CD4-positive, alpha-beta memory T cell (primary cell): ENCODE data around the gene IL17RE. TPM values are rescaled to one million over a fixed set of nuclear protein-coding genes. Genes with fewer than 3 reads are reported as not detected.

Experiments used
- CTCF ChIA-PET: fragments of 350-600 bp; sonication (Branson Sonifier 250); formaldehyde crosslinking; loops from one replicate; lab custom pipeline; 2021; ENCODE audit warnings: inconsistent platforms; ENCODE audit not compliant: partially characterized antibody; lab: Charles Lee
- POLR2A ChIA-PET: fragments of 350-600 bp; sonication (Branson Sonifier 250); formaldehyde crosslinking; loops from one replicate; lab custom pipeline; 2021; ENCODE audit not compliant: partially characterized antibody; lab: Charles Lee
- DNase-seq, 5 donors: peaks; one replicate each; pipeline versions ENCODE4 v3.0.0 to v3.0.0-alpha.2; 2020 to 2022; ENCODE audit warnings: mixed read lengths in 1 of 5
- H3K27ac ChIP-seq: one replicate; pipeline ENCODE4 v1.7.0; 2013; ENCODE audit warnings: low read depth, low read length
- H3K27me3 ChIP-seq: 2 replicates; pipeline ENCODE4 v1.7.0; 2013; ENCODE audit warnings: mild to moderate bottlenecking, low read length, moderate library complexity; ENCODE audit not compliant: insufficient read depth
- H3K36me3 ChIP-seq: 2 replicates; pipeline ENCODE4 v1.7.0; 2013; ENCODE audit warnings: mild to moderate bottlenecking, low read length, moderate library complexity; ENCODE audit not compliant: insufficient read depth
- H3K4me1 ChIP-seq: 2 replicates; pipeline ENCODE4 v1.7.0; 2013; ENCODE audit warnings: mild to moderate bottlenecking, low read length, moderate library complexity; ENCODE audit not compliant: insufficient read depth
- H3K4me3 ChIP-seq, 2 donors: one replicate each; pipeline ENCODE4 v1.7.0; 2013; ENCODE audit warnings: low read length in 2 of 2, mild to moderate bottlenecking in 1 of 2
- H3K9me3 ChIP-seq, 2 donors: one replicate each; pipeline ENCODE4 v1.7.0; 2013; ENCODE audit warnings: low read length in 2 of 2, control low read depth in 1 of 2; ENCODE audit not compliant: control insufficient read depth in 1 of 2
- H3K27ac Mint-ChIP-seq, 7 donors: one replicate each; pipeline ENCODE4 v1.8.0; 2020 to 2021; ENCODE audit warnings: mixed read lengths in 7 of 7, mild to moderate bottlenecking in 6 of 7, inconsistent platforms in 3 of 7, moderate library complexity in 3 of 7
- H3K27me3 Mint-ChIP-seq, 2 donors: one replicate each; pipeline ENCODE4 v1.8.0; 2020 to 2021; ENCODE audit warnings: mixed read lengths in 2 of 2
- H3K36me3 Mint-ChIP-seq, 2 donors: one replicate each; pipeline ENCODE4 v1.8.0; 2020 to 2021; ENCODE audit warnings: mixed read lengths in 2 of 2, inconsistent platforms in 1 of 2, mild to moderate bottlenecking in 1 of 2
- H3K4me1 Mint-ChIP-seq, 4 donors: one replicate each; pipeline ENCODE4 v1.8.0; 2020 to 2021; ENCODE audit warnings: mixed read lengths in 4 of 4, mild to moderate bottlenecking in 1 of 4
- H3K4me3 Mint-ChIP-seq, 8 donors: one replicate each; pipeline ENCODE4 v1.8.0; 2020 to 2021; ENCODE audit warnings: mixed read lengths in 8 of 8, mild to moderate bottlenecking in 7 of 8, moderate library complexity in 6 of 8, inconsistent platforms in 3 of 8
- H3K9me3 Mint-ChIP-seq, 8 donors: one replicate each; pipeline ENCODE4 v1.8.0; 2020 to 2021; ENCODE audit warnings: mixed read lengths in 8 of 8, mild to moderate bottlenecking in 5 of 8, inconsistent platforms in 3 of 8, moderate library complexity in 1 of 8
- intact Hi-C: fragments of 100-400 bp; cut with micrococcal nuclease; formaldehyde crosslinking; loops from one replicate; pipeline ENCODE4 v1.15.1; 2023
- polyA plus RNA-seq, 2 donors: library from polyadenylated mRNA; unstranded; fragments of 300-500 nt; fragmentation: Illumina TruSeq; gene quantifications; one replicate each; pipeline ENCODE4 v1.2.3, GENCODE V29; 2021
- total RNA-seq, 2 experiments: library from RNA; stranded (reverse); gene quantifications; one replicate each; pipeline ENCODE4 v1.2.3, GENCODE V29; 2021

IL17RE gene
- total and polyA plus RNA-seq, 4 experiments from 2014 or later = 0.65 to 2.4 (median 1.6) TPM

DNA sequence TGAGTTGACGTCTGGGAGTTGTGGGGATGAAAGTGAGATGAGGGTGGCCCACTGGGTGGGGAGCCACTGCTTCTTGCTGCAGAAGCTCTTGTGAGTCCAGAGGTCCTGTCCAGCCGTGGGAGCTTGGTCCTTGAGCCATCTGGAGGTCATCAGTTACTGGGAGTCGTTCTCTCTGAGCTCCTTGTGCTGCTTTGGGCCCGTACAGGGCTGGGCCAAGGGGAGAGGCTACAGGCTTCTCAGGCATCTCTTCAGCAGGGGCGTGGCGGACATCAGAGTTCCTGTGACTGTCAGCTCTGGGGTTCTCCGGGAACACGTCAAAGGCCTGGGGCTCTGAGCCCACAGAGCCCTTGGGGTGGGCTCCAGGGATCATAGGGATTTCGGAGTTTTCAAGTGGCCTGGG, 47.0 kb downstream of the IL17RE start:
- peaks cover 11% of the 10 kb centered on the region for H3K4me1 ChIP-seq
- H3K4me3 ChIP-seq = no peak overlapping the region
- ChIA-PET POLR2A (interaction anchor here (1.2 to 7.7 kb wide), 3 partner anchors 17 to 59 kb away, joined by 3 to 225 read pairs (median 13); partner anchors contain the start of genes CRELD1 and JAGN1), CTCF (interaction anchor here (0.9 to 1.6 kb wide), 3 partner anchors 14 to 17 kb away, joined by 3 to 6 read pairs (median 4); no protein-coding TSS in a partner anchor)
- H3K27ac Mint-ChIP-seq = peak overlapping the region in 1 of 7 donors; percentile 24
- H3K36me3 Mint-ChIP-seq = peaks cover 0 to 9% of the 10 kb centered on the region in 2 donors
- peaks cover 6 to 39% (median 13%) of the 10 kb centered on the region in 4 donors for H3K4me1 Mint-ChIP-seq
- intact Hi-C loops = no loop called here
- no peak overlapping the region for H3K4me3 Mint-ChIP-seq
- H3K27me3 ChIP-seq = no peaks in the 10 kb centered on the region
- no peaks in the 10 kb centered on the region for H3K27me3 Mint-ChIP-seq
- no peaks in the 10 kb centered on the region for H3K9me3 ChIP-seq
- H3K36me3 ChIP-seq = no peaks in the 10 kb centered on the region
- H3K27ac ChIP-seq = no peak overlapping the region
- DNase-seq = no peak
- no peaks in the 10 kb centered on the region for H3K9me3 Mint-ChIP-seq

DNA sequence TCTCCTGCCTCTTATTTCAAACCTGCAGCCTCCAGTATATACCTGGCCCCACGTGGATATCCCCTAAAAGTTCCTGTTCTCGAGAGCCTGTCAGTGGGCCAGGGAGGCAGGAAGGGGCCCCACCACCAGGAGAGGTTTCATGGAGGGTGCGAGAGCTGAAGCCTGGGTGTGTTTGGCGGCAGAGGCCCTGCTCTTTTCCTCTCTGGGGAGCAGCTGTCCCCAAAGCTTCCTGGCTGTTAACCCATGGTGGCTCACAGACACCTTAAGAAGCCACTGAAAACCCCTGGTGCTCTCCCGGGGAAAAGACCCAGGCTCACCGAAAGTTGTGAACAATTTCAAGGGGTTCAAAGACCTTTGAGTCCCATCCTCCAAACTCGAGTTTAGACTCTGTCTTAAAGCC, 48.5 kb downstream of the IL17RE start:
- Histone ChIP-seq H3K27me3 (no peaks in the 10 kb centered on the region), H3K4me3 (peak overlapping the region; percentile 68 to 72), H3K27ac (peak overlapping the region; percentile 50), H3K36me3 (no peaks in the 10 kb centered on the region), H3K4me1 (peaks cover 11% of the 10 kb centered on the region), H3K9me3 (no peaks in the 10 kb centered on the region)
- ChIA-PET CTCF (interaction anchor here (1.0 to 5.9 kb wide), 2 partner anchors 17 to 30 kb away, joined by 3 to 29 read pairs; partner anchors contain the start of gene CRELD1), POLR2A (interaction anchor here (1.0 to 7.7 kb wide), 7 partner anchors 18 to 370 kb away, joined by 4 to 225 read pairs (median 8); partner anchors contain the start of genes ARPC4, CRELD1, EMC3 and JAGN1)
- peaks cover 6 to 30% (median 13%) of the 10 kb centered on the region in 4 donors for H3K4me1 Mint-ChIP-seq
- H3K36me3 Mint-ChIP-seq = peaks cover 0 to 7% of the 10 kb centered on the region in 2 donors
- intact Hi-C loops = no loop called here
- no peak for DNase-seq
- no peaks in the 10 kb centered on the region for H3K27me3 Mint-ChIP-seq
- H3K27ac Mint-ChIP-seq = peak overlapping the region in 5 of 7 donors; percentile 6 to 72 (median 67)
- no peaks in the 10 kb centered on the region for H3K9me3 Mint-ChIP-seq
- peak overlapping the region; percentile 83 to 91 (median 88) for H3K4me3 Mint-ChIP-seq

DNA sequence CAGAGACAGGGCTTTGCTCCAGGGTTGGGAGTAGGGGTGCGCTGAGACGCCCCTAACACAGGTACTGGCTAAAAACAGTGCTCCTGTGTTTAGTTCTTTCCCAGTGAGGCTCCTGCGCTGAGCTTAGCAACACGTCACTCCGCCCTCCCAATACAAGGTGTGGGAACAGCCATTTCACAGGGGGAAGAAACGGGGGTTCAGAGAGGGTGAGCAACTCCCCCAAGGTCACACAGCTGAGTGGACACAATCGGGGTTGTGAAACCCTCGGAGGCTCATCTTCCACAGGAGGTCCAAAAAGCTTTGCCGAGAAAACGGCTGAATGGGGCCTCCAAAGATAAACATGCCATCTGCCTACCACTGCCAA, 48.9 kb downstream of the IL17RE start:
- peak overlapping the region; percentile 68 to 72 for H3K4me3 ChIP-seq
- ChIA-PET CTCF (interaction anchor here (1.0 to 5.9 kb wide), 2 partner anchors 18 to 30 kb away, joined by 3 to 29 read pairs; partner anchors contain the start of gene CRELD1), POLR2A (interaction anchor here (0.9 to 7.7 kb wide), 10 partner anchors 19 to 370 kb away, joined by 3 to 225 read pairs (median 6); partner anchors contain the start of genes ARPC4, CRELD1, EMC3 and JAGN1)
- H3K4me3 Mint-ChIP-seq = peak overlapping the region; percentile 83 to 91 (median 88)
- no peak for DNase-seq
- no peaks in the 10 kb centered on the region for H3K9me3 ChIP-seq
- H3K27me3 ChIP-seq = no peaks in the 10 kb centered on the region
- no peaks in the 10 kb centered on the region for H3K36me3 ChIP-seq
- peaks cover 11% of the 10 kb centered on the region for H3K4me1 ChIP-seq
- H3K27ac Mint-ChIP-seq = peak overlapping the region in 4 of 7 donors; percentile 28 to 72 (median 68)
- intact Hi-C loops = no loop called here
- no peaks in the 10 kb centered on the region for H3K27me3 Mint-ChIP-seq
- peak overlapping the region; percentile 50 for H3K27ac ChIP-seq
- H3K36me3 Mint-ChIP-seq = peaks cover 0 to 6% of the 10 kb centered on the region in 2 donors
- H3K4me1 Mint-ChIP-seq = peaks cover 6 to 28% (median 13%) of the 10 kb centered on the region in 4 donors
- H3K9me3 Mint-ChIP-seq = no peaks in the 10 kb centered on the region

- intact Hi-C loops = loop anchor here (1.0 kb wide), 1 partner anchor 19 kb away; the partner anchor contains the start of gene CRELD1
- peak within 1 kb of the TSS; percentile 86 to 91 (median 90) for H3K4me3 Mint-ChIP-seq
- H3K4me1 ChIP-seq = peaks cover 11% of the 10 kb centered on the region
- peaks cover 0 to 6% of the 10 kb centered on the region in 2 donors for H3K36me3 Mint-ChIP-seq
- CTCF ChIA-PET = interaction anchor here (1.0 to 5.9 kb wide), 2 partner anchors 18 to 31 kb away, joined by 3 to 29 read pairs; partner anchors contain the start of gene CRELD1
- H3K4me1 Mint-ChIP-seq = peaks cover 6 to 28% (median 13%) of the 10 kb centered on the region in 4 donors
- no peaks in the 10 kb centered on the region for H3K27me3 ChIP-seq
- POLR2A ChIA-PET = interaction anchor here (0.6 to 7.7 kb wide), 13 partner anchors 10 to 855 kb away, joined by 3 to 225 read pairs (median 4); partner anchors contain the start of genes ARPC4, CRELD1, EMC3 and JAGN1
- H3K9me3 ChIP-seq = no peaks in the 10 kb centered on the region
- no peaks in the 10 kb centered on the region for H3K27me3 Mint-ChIP-seq
- no peaks in the 10 kb centered on the region for H3K36me3 ChIP-seq
- H3K4me3 ChIP-seq = peak within 1 kb of the TSS; percentile 68 to 72
- H3K27ac Mint-ChIP-seq = peak within 1 kb of the TSS; percentile 62 to 80 (median 72)
- peak; percentile 52 to 64 (median 58) for DNase-seq
- H3K27ac ChIP-seq = peak within 1 kb of the TSS; percentile 50
- H3K9me3 Mint-ChIP-seq = no peaks in the 10 kb centered on the region
These were observed 49.5 kb downstream of the IL17RE start, which contains the start of gene PRRT3 for GRCh38 chr3:9951962-9952805. Gene PRRT3 (minus strand): TSS chr3:9952408. CDS start chr3:9950115, 2,293 bp downstream.

- H3K36me3 Mint-ChIP-seq = peaks cover 0 to 4% of the 10 kb centered on the region in 2 donors
- intact Hi-C loops = no loop called here
- H3K27ac Mint-ChIP-seq = no peak overlapping the region
- H3K27me3 Mint-ChIP-seq = no peaks in the 10 kb centered on the region
- Histone ChIP-seq H3K27me3 (no peaks in the 10 kb centered on the region), H3K27ac (no peak overlapping the region), H3K4me3 (no peak overlapping the region), H3K4me1 (peaks cover 11% of the 10 kb centered on the region), H3K9me3 (no peaks in the 10 kb centered on the region), H3K36me3 (no peaks in the 10 kb centered on the region)
- CTCF ChIA-PET = interaction anchor here (1.0 to 5.9 kb wide), 2 partner anchors 21 to 24 kb away, joined by 4 to 29 read pairs; partner anchors contain the start of gene CRELD1
- POLR2A ChIA-PET = interaction anchor here (1.7 kb wide), 1 partner anchor 8 kb away, joined by 7 read pairs; no protein-coding TSS in a partner anchor
- DNase-seq = no peak
- H3K9me3 Mint-ChIP-seq = no peaks in the 10 kb centered on the region
- H3K4me3 Mint-ChIP-seq = no peak overlapping the region
- peaks cover 6 to 27% (median 13%) of the 10 kb centered on the region in 4 donors for H3K4me1 Mint-ChIP-seq
These were observed 52.4 kb downstream of the IL17RE start for GRCh38 chr3:9955067-9955502.

DNA sequence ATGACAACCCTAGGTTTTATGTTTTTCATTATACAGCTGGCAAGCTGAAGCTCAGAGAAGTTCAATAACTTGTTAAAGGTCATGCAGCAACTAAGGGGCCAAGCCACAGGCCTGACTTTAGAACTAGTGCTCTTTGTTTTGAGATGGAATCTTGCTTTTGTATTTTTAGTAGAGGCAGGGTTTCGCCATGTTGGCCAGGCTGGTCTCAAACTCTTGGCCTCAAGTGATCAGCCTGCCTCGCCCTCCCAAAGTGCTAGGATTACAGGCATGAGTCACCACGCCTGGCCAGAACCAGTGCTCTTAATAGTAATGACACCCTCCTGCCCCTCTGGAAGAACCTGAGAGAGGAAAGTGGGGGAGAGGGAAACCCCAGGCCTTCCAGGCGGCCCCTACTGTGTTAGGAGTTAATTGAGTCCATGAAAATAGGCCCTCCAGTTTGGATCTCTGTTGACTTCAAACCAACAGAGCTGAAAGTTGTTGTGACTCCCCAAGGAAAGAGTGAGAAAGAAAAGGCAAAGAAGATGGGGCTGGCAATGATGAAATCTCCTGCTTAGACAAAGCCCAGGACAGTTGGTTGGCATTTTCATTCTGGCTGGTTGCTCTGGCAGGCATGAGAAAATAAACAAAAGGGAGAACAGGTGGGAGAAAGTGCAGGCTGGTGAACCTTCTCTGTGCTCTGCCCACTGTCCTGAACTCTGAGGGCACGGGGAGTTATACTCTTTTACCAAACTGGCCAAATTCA, 53.1 kb downstream of the IL17RE start:
- H3K27ac ChIP-seq = no peak overlapping the region
- DNase-seq = no peak

More for the DNA sequence above, 53.1 kb downstream of the IL17RE start:
- Histone ChIP-seq H3K9me3 (no peaks in the 10 kb centered on the region), H3K27me3 (no peaks in the 10 kb centered on the region), H3K4me1 (peaks cover 10% of the 10 kb centered on the region), H3K36me3 (no peaks in the 10 kb centered on the region), H3K4me3 (no peak overlapping the region)
- Mint-ChIP-seq H3K27ac (peak overlapping the region in 5 of 7 donors; percentile 3 to 81 (median 37)), H3K4me3 (peak overlapping the region in 1 of 8 donors; percentile 45), H3K4me1 (peaks cover 5 to 21% (median 12%) of the 10 kb centered on the region in 4 donors), H3K27me3 (no peaks in the 10 kb centered on the region), H3K9me3 (no peaks in the 10 kb centered on the region), H3K36me3 (peaks cover 0 to 4% of the 10 kb centered on the region in 2 donors)
- ChIA-PET CTCF (interaction anchor here (5.9 kb wide), 1 partner anchor 22 kb away, joined by 29 read pairs; the partner anchor contains the start of gene CRELD1), POLR2A (interaction anchor here (1.7 kb wide), 1 partner anchor 9 kb away, joined by 7 read pairs; no protein-coding TSS in a partner anchor)
- intact Hi-C loops = no loop called here
